HEK293 (cell line): ENCODE data around the gene LY6G5C.

Experiments used
- GLI2 ChIP-seq: fragments of 450-650 bp; formaldehyde crosslinking; IDR thresholded peaks from 2 replicates; pipeline ENCODE4; 2017; ENCODE audit warnings: missing biosample characterization, missing genetic modification characterization, low read depth, borderline replicate concordance
- GLI4 ChIP-seq: fragments of 450-650 bp; formaldehyde crosslinking; IDR thresholded peaks from 2 replicates; pipeline ENCODE4 v1.5.1; 2016; ENCODE audit warnings: missing biosample characterization, missing genetic modification characterization
- KLF1 ChIP-seq: fragments of 450-650 bp; formaldehyde crosslinking; IDR thresholded peaks from 2 replicates; pipeline ENCODE4 v1.5.1; 2016; ENCODE audit warnings: missing biosample characterization, missing genetic modification characterization
- KLF9 ChIP-seq: fragments of 450-650 bp; formaldehyde crosslinking; IDR thresholded peaks from 2 replicates; pipeline ENCODE4 v1.5.1; 2016; ENCODE audit warnings: missing biosample characterization, missing genetic modification characterization, low read depth
- OVOL3 ChIP-seq: fragments of 450-650 bp; formaldehyde crosslinking; IDR thresholded peaks from 2 replicates; pipeline ENCODE4 v1.5.1; 2016; ENCODE audit warnings: missing biosample characterization, missing genetic modification characterization
- SP2 ChIP-seq: fragments of 450-650 bp; formaldehyde crosslinking; IDR thresholded peaks from 2 replicates; pipeline ENCODE4 v1.5.1; 2016; ENCODE audit warnings: missing biosample characterization, missing genetic modification characterization
- ZBTB17 ChIP-seq: fragments of 450-650 bp; formaldehyde crosslinking; IDR thresholded peaks from 2 replicates; pipeline ENCODE4 v1.5.1; 2016; ENCODE audit warnings: missing biosample characterization, missing genetic modification characterization
- ZIC2 ChIP-seq: fragments of 450-650 bp; formaldehyde crosslinking; IDR thresholded peaks from 2 replicates; pipeline ENCODE4 v1.5.1; 2016; ENCODE audit warnings: missing biosample characterization, missing genetic modification characterization
- ZNF140 ChIP-seq: fragments of 450-650 bp; formaldehyde crosslinking; IDR thresholded peaks from 2 replicates; pipeline ENCODE4 v1.5.1; 2016; ENCODE audit warnings: missing biosample characterization, missing genetic modification characterization
- ZNF514 ChIP-seq: fragments of 450-650 bp; formaldehyde crosslinking; IDR thresholded peaks from 2 replicates; pipeline ENCODE4 v1.5.1; 2016; ENCODE audit warnings: missing biosample characterization, missing genetic modification characterization
- ZNF521 ChIP-seq: fragments of 450-650 bp; formaldehyde crosslinking; IDR thresholded peaks from 2 replicates; pipeline ENCODE4 v1.5.1; 2017; ENCODE audit warnings: missing biosample characterization, mild to moderate bottlenecking, missing genetic modification characterization
- ZNF558 ChIP-seq: fragments of 450-650 bp; formaldehyde crosslinking; IDR thresholded peaks from 2 replicates; pipeline ENCODE4 v1.5.1; 2016; ENCODE audit warnings: missing biosample characterization, missing genetic modification characterization
- ZNF610 ChIP-seq: fragments of 450-650 bp; formaldehyde crosslinking; IDR thresholded peaks from 2 replicates; pipeline ENCODE4 v1.5.1; 2016; ENCODE audit warnings: missing biosample characterization, missing genetic modification characterization, borderline replicate concordance
- ZNF629 ChIP-seq: fragments of 450-650 bp; formaldehyde crosslinking; IDR thresholded peaks from 2 replicates; pipeline ENCODE4 v1.5.1; 2017; ENCODE audit warnings: missing biosample characterization, missing genetic modification characterization
- ZNF768 ChIP-seq: fragments of 450-650 bp; formaldehyde crosslinking; IDR thresholded peaks from 2 replicates; pipeline ENCODE4 v1.5.1; 2018; ENCODE audit warnings: missing biosample characterization, mild to moderate bottlenecking, missing genetic modification characterization
- TF ChIP-seq, protein P1 (sequence below): fragments of 450-650 bp; formaldehyde crosslinking; IDR thresholded peaks from 2 replicates; pipeline ENCODE4 v1.5.1; 2016; ENCODE audit warnings: missing biosample characterization, missing genetic modification characterization
- TF ChIP-seq, protein P2 (sequence below): fragments of 450-650 bp; formaldehyde crosslinking; IDR thresholded peaks from 2 replicates; pipeline ENCODE4 v1.5.1; 2017; ENCODE audit warnings: missing biosample characterization, mild to moderate bottlenecking, missing genetic modification characterization, moderate library complexity
- TF ChIP-seq, protein P3 (sequence below): fragments of 450-650 bp; formaldehyde crosslinking; IDR thresholded peaks from 2 replicates; pipeline ENCODE4 v1.5.1; 2016; ENCODE audit warnings: missing biosample characterization, missing genetic modification characterization
- TF ChIP-seq, protein P4 (sequence below): fragments of 450-650 bp; formaldehyde crosslinking; IDR thresholded peaks from 2 replicates; pipeline ENCODE4 v1.5.1; 2016; ENCODE audit warnings: missing biosample characterization, missing genetic modification characterization, borderline replicate concordance
- TF ChIP-seq, protein P5 (sequence below): fragments of 450-650 bp; formaldehyde crosslinking; IDR thresholded peaks from 2 replicates; pipeline ENCODE4 v1.5.1; 2016; ENCODE audit warnings: missing biosample characterization, missing genetic modification characterization, borderline replicate concordance
- TF ChIP-seq, protein P6 (sequence below): fragments of 450-650 bp; formaldehyde crosslinking; IDR thresholded peaks from 2 replicates; pipeline ENCODE4 v1.5.1; 2016; ENCODE audit warnings: missing biosample characterization, missing genetic modification characterization

LY6G5C gene

DNA sequence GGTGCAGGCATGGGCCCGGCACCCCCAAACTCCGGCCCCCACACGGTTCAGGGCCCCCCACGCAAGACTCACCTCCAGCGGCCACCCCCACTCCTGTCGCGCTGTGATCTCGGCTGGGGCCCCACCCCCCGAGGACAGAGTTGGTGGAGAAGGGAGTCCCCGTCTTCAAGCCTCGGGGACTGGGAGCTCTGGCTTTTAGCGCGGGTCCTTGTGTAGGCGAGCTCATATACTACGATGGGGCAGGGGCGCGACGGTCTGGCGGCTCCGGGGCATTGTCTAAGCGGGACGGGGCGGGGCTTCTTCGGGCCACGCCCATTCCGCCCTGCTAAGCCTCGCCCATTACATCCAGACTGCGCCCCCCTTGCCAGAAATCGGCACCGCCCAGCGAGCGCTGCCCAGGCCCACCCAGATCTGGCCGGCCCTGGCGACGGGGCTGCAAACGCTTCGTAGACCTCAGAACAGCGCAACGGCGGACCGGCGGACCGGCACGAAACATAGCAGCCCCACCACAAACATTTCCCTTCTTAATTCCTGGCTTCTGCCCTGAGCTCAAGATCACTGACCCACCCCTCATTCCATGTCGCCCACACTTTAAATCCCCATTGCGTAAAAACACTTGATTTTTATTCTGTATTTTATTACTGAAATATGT is 49.2 kb upstream of the LY6G5C start (continued):
- TF ChIP-seq OVOL3 (tag by site-specific recombination): no peak
- no peak for TF ChIP-seq ZNF514 (tag by site-specific recombination)
- TF ChIP-seq, protein P1, sequence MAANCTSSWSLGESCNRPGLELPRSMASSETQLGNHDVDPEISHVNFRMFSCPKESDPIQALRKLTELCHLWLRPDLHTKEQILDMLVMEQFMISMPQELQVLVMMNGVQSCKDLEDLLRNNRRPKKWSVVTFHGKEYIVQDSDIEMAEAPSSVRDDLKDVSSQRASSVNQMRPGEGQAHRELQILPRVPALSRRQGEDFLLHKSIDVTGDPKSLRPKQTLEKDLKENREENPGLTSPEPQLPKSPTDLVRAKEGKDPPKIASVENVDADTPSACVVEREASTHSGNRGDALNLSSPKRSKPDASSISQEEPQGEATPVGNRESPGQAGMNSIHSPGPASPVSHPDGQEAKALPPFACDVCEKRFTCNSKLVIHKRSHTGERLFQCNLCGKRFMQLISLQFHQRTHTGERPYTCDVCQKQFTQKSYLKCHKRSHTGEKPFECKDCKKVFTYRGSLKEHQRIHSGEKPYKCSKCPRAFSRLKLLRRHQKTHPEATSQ (tag by site-specific recombination): no peak
- TF ChIP-seq KLF1 (tag by site-specific recombination): peak; percentile 93
- TF ChIP-seq, protein P2, sequence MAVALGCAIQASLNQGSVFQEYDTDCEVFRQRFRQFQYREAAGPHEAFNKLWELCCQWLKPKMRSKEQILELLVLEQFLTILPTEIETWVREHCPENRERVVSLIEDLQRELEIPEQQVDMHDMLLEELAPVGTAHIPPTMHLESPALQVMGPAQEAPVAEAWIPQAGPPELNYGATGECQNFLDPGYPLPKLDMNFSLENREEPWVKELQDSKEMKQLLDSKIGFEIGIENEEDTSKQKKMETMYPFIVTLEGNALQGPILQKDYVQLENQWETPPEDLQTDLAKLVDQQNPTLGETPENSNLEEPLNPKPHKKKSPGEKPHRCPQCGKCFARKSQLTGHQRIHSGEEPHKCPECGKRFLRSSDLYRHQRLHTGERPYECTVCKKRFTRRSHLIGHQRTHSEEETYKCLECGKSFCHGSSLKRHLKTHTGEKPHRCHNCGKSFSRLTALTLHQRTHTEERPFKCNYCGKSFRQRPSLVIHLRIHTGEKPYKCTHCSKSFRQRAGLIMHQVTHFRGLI (tag by site-specific recombination): peak; percentile 87
- TF ChIP-seq ZNF140 (tag by site-specific recombination): no peak
- no peak for TF ChIP-seq ZNF768
- TF ChIP-seq KLF9 (tag by site-specific recombination): 0 out of 2 replicates have a peak, but pooled peaks have one; percentile 62
- no peak for TF ChIP-seq ZBTB17 (tag by site-specific recombination)
- TF ChIP-seq GLI2 (tag by site-specific recombination): no peak
- TF ChIP-seq ZNF610 (tag by site-specific recombination): no peak
- no peak for TF ChIP-seq ZNF521 (tag by site-specific recombination)
- TF ChIP-seq, protein P3, sequence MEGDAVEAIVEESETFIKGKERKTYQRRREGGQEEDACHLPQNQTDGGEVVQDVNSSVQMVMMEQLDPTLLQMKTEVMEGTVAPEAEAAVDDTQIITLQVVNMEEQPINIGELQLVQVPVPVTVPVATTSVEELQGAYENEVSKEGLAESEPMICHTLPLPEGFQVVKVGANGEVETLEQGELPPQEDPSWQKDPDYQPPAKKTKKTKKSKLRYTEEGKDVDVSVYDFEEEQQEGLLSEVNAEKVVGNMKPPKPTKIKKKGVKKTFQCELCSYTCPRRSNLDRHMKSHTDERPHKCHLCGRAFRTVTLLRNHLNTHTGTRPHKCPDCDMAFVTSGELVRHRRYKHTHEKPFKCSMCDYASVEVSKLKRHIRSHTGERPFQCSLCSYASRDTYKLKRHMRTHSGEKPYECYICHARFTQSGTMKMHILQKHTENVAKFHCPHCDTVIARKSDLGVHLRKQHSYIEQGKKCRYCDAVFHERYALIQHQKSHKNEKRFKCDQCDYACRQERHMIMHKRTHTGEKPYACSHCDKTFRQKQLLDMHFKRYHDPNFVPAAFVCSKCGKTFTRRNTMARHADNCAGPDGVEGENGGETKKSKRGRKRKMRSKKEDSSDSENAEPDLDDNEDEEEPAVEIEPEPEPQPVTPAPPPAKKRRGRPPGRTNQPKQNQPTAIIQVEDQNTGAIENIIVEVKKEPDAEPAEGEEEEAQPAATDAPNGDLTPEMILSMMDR (tag by site-specific recombination): peak; percentile 72
- TF ChIP-seq ZNF629 (tag by site-specific recombination): no peak; the same call in 1 of the 2 replicates
- TF ChIP-seq, protein P4, sequence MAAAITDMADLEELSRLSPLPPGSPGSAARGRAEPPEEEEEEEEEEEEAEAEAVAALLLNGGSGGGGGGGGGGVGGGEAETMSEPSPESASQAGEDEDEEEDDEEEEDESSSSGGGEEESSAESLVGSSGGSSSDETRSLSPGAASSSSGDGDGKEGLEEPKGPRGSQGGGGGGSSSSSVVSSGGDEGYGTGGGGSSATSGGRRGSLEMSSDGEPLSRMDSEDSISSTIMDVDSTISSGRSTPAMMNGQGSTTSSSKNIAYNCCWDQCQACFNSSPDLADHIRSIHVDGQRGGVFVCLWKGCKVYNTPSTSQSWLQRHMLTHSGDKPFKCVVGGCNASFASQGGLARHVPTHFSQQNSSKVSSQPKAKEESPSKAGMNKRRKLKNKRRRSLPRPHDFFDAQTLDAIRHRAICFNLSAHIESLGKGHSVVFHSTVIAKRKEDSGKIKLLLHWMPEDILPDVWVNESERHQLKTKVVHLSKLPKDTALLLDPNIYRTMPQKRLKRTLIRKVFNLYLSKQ (tag by site-specific recombination): no peak
- TF ChIP-seq ZIC2 (tag by site-specific recombination): peak; percentile 52; the same call in 1 of the 2 replicates
- TF ChIP-seq, protein P5, sequence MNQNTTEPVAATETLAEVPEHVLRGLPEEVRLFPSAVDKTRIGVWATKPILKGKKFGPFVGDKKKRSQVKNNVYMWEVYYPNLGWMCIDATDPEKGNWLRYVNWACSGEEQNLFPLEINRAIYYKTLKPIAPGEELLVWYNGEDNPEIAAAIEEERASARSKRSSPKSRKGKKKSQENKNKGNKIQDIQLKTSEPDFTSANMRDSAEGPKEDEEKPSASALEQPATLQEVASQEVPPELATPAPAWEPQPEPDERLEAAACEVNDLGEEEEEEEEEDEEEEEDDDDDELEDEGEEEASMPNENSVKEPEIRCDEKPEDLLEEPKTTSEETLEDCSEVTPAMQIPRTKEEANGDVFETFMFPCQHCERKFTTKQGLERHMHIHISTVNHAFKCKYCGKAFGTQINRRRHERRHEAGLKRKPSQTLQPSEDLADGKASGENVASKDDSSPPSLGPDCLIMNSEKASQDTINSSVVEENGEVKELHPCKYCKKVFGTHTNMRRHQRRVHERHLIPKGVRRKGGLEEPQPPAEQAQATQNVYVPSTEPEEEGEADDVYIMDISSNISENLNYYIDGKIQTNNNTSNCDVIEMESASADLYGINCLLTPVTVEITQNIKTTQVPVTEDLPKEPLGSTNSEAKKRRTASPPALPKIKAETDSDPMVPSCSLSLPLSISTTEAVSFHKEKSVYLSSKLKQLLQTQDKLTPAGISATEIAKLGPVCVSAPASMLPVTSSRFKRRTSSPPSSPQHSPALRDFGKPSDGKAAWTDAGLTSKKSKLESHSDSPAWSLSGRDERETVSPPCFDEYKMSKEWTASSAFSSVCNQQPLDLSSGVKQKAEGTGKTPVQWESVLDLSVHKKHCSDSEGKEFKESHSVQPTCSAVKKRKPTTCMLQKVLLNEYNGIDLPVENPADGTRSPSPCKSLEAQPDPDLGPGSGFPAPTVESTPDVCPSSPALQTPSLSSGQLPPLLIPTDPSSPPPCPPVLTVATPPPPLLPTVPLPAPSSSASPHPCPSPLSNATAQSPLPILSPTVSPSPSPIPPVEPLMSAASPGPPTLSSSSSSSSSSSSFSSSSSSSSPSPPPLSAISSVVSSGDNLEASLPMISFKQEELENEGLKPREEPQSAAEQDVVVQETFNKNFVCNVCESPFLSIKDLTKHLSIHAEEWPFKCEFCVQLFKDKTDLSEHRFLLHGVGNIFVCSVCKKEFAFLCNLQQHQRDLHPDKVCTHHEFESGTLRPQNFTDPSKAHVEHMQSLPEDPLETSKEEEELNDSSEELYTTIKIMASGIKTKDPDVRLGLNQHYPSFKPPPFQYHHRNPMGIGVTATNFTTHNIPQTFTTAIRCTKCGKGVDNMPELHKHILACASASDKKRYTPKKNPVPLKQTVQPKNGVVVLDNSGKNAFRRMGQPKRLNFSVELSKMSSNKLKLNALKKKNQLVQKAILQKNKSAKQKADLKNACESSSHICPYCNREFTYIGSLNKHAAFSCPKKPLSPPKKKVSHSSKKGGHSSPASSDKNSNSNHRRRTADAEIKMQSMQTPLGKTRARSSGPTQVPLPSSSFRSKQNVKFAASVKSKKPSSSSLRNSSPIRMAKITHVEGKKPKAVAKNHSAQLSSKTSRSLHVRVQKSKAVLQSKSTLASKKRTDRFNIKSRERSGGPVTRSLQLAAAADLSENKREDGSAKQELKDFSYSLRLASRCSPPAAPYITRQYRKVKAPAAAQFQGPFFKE: no peak
- TF ChIP-seq GLI4 (tag by site-specific recombination): no peak
- no peak for TF ChIP-seq ZNF558 (tag by site-specific recombination)
- TF ChIP-seq, protein P6, sequence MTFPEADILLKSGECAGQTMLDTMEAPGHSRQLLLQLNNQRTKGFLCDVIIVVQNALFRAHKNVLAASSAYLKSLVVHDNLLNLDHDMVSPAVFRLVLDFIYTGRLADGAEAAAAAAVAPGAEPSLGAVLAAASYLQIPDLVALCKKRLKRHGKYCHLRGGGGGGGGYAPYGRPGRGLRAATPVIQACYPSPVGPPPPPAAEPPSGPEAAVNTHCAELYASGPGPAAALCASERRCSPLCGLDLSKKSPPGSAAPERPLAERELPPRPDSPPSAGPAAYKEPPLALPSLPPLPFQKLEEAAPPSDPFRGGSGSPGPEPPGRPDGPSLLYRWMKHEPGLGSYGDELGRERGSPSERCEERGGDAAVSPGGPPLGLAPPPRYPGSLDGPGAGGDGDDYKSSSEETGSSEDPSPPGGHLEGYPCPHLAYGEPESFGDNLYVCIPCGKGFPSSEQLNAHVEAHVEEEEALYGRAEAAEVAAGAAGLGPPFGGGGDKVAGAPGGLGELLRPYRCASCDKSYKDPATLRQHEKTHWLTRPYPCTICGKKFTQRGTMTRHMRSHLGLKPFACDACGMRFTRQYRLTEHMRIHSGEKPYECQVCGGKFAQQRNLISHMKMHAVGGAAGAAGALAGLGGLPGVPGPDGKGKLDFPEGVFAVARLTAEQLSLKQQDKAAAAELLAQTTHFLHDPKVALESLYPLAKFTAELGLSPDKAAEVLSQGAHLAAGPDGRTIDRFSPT: 0 out of 2 replicates have a peak, but pooled peaks have one; percentile 39
- TF ChIP-seq SP2: peak; percentile 87
